Neural progenitor cell (in vitro differentiated cells): Measurements from ENCODE around the gene IGFL3. TPM values are rescaled to one million over a fixed set of nuclear protein-coding genes. Genes with fewer than 3 reads are reported as not detected.
"Not testable (repeated sequence)": the region's sequence is repeated elsewhere in the genome, so short reads cannot be mapped to it uniquely, and the experiment has no call there.

ENCODE experiments used
- DNase-seq: peaks from one replicate; pipeline ENCODE4 v3.0.0-alpha.2; 2016; ENCODE audit warnings: low spot score
- H2AFZ ChIP-seq: fragments of 200-600 bp; sonication (generic); replicated peaks from 2 replicates; pipeline ENCODE4 v1.6.1; 2016; ENCODE audit warnings: antibody characterized with exemption
- H3F3A ChIP-seq: fragments of 200-600 bp; sonication (generic); 2 replicates; pipeline ENCODE4 v1.6.1; 2016; ENCODE audit warnings: antibody characterized with exemption, low read depth
- H3K27ac ChIP-seq: fragments of 200-600 bp; sonication (generic); 2 replicates; pipeline ENCODE4 v1.5.1; 2016; ENCODE audit warnings: mild to moderate bottlenecking
- H3K27me3 ChIP-seq: fragments of 200-600 bp; sonication (generic); 2 replicates; pipeline ENCODE4 v1.6.1; 2016; ENCODE audit warnings: mild to moderate bottlenecking, moderate library complexity
- H3K36me3 ChIP-seq: fragments of 200-600 bp; sonication (generic); 2 replicates; pipeline ENCODE4 v1.5.1; 2016
- H3K4me1 ChIP-seq: fragments of 200-600 bp; sonication (generic); 2 replicates; pipeline ENCODE4 v1.6.1; 2016; ENCODE audit warnings: mixed run types
- H3K4me2 ChIP-seq: fragments of 200-600 bp; sonication (generic); 2 replicates; pipeline ENCODE4 v1.6.1; 2016
- H3K4me3 ChIP-seq: fragments of 200-600 bp; sonication (generic); 2 replicates; pipeline ENCODE4 v1.5.1; 2016
- H3K79me2 ChIP-seq: fragments of 200-600 bp; sonication (generic); 2 replicates; pipeline ENCODE4 v1.6.1; 2016; ENCODE audit warnings: low read depth
- H3K9ac ChIP-seq: fragments of 200-600 bp; sonication (generic); 2 replicates; pipeline ENCODE4 v1.6.1; 2016
- H3K9me3 ChIP-seq: fragments of 200-600 bp; sonication (generic); 2 replicates; pipeline ENCODE4 v1.5.1; 2016; ENCODE audit warnings: low read depth
- H4K20me1 ChIP-seq: fragments of 200-600 bp; sonication (generic); 2 replicates; pipeline ENCODE4 v1.6.1; 2016; ENCODE audit warnings: low read depth
- H3K27ac Mint-ChIP-seq: 3 replicates; pipeline ENCODE4 v1.8.0; 2021; ENCODE audit warnings: mixed read lengths
- H3K27me3 Mint-ChIP-seq: 2 replicates; pipeline ENCODE4 v1.8.0; 2022; ENCODE audit warnings: low read depth, mild to moderate bottlenecking, inconsistent platforms, moderate library complexity, mixed read lengths; ENCODE audit not compliant: insufficient read depth
- H3K36me3 Mint-ChIP-seq: 3 replicates; pipeline ENCODE4 v1.8.0; 2021; ENCODE audit warnings: mixed read lengths
- H3K4me1 Mint-ChIP-seq: 3 replicates; pipeline ENCODE4 v1.8.0; 2021; ENCODE audit warnings: mixed read lengths
- H3K4me3 Mint-ChIP-seq: 3 replicates; pipeline ENCODE4 v1.8.0; 2021; ENCODE audit warnings: mild to moderate bottlenecking, moderate library complexity, mixed read lengths
- H3K9me3 Mint-ChIP-seq: 3 replicates; pipeline ENCODE4 v1.8.0; 2020; ENCODE audit warnings: mixed read lengths
- EZH2 ChIP-seq: fragments of 200-600 bp; sonication (generic); IDR thresholded peaks from 2 replicates; pipeline ENCODE4 v1.6.1; 2017; ENCODE audit warnings: antibody characterized with exemption, mild to moderate bottlenecking, moderate library complexity
- EZH2phosphoT487 ChIP-seq: fragments of 200-600 bp; sonication (generic); IDR thresholded peaks from 2 replicates; pipeline ENCODE4 v1.6.1; 2017; ENCODE audit warnings: antibody characterized with exemption
- total RNA-seq: library from RNA; depleted of rRNA; stranded (reverse); fragments of >200 nt; gene quantifications from 2 replicates; pipeline ENCODE4 v1.2.3, GENCODE V29; 2015; ENCODE audit warnings: low replicate concordance
- TF ChIP-seq, protein P1 (sequence below): fragments of 200-600 bp; sonication (generic); IDR thresholded peaks from 2 replicates; pipeline ENCODE4 v1.5.1; 2017; ENCODE audit warnings: antibody characterized with exemption, mild to moderate bottlenecking

The IGFL3 gene
- total RNA-seq, 1 donor from 2014 or later, result not detected

DNA sequence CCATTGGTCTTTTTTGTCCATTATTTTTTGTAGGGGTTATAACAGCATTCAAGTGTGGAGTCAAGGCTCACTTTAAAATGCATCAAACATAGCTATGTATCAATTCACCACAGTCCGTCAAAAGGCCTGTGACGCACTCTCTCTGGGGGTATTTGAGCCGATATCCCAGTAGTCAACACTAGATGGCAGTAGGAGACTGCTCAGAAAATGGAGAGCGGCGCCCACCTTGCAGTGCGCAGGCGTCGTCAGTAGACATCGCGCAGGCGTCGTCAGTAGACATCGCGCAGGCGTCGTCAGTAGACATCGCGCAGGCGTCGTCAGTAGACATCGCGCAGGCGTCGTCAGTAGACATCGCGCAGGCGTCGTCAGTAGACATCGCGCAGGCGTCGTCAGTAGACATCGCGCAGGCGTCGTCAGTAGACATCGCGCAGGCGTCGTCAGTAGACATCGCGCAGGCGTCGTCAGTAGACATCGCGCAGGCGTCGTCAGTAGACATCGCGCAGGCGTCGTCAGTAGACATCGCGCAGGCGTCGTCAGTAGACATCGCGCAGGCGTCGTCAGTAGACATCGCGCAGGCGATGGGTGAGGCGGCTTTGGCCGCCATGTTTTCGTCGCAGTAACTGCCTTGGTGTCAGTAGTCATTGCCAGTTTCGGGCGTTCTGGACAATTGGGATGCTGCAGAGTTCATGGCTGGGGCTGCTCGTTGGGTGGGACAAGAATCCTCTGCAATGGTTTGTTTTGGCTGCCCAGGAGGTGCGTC lies 45.7 kb downstream of the IGFL3 start:
- not testable (repeated sequence) for H3K27ac ChIP-seq, H3K4me3 Mint-ChIP-seq, H3K4me1 Mint-ChIP-seq, H3K4me2 ChIP-seq, H3K79me2 ChIP-seq, H3K4me3 ChIP-seq, H2AFZ ChIP-seq, H3F3A ChIP-seq, H3K9ac ChIP-seq, H3K9me3 ChIP-seq, H3K36me3 Mint-ChIP-seq, H4K20me1 ChIP-seq, H3K27ac Mint-ChIP-seq, H3K4me1 ChIP-seq, H3K36me3 ChIP-seq, H3K9me3 Mint-ChIP-seq
- TF ChIP-seq, protein P1, sequence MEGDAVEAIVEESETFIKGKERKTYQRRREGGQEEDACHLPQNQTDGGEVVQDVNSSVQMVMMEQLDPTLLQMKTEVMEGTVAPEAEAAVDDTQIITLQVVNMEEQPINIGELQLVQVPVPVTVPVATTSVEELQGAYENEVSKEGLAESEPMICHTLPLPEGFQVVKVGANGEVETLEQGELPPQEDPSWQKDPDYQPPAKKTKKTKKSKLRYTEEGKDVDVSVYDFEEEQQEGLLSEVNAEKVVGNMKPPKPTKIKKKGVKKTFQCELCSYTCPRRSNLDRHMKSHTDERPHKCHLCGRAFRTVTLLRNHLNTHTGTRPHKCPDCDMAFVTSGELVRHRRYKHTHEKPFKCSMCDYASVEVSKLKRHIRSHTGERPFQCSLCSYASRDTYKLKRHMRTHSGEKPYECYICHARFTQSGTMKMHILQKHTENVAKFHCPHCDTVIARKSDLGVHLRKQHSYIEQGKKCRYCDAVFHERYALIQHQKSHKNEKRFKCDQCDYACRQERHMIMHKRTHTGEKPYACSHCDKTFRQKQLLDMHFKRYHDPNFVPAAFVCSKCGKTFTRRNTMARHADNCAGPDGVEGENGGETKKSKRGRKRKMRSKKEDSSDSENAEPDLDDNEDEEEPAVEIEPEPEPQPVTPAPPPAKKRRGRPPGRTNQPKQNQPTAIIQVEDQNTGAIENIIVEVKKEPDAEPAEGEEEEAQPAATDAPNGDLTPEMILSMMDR, result peak; percentile 66
- H3K27me3 Mint-ChIP-seq, result peaks cover 32% of the 10 kb centered on the region
- DNase-seq, result peak; percentile 75
- peaks cover 42% of the 10 kb centered on the region for H3K27me3 ChIP-seq

DNA sequence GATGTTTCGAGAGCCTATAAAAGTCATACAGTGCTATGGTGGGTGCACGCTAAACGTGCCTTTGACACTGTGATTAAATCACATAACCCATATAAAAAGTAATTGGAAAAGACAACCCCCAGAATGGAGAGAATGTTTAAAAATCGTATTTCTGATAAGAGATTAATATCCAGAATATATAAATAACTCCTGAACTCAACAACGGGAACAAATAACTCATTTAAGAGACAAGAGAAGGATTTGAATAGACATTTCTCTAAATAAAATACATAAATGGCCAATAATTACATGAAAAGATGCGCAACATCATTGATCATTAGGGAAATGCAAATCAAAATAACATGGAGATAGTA lies 46.7 kb downstream of the IGFL3 start:
- H3K9ac ChIP-seq, result no peak overlapping the region
- peaks cover 51% of the 10 kb centered on the region for H3K27me3 ChIP-seq
- peaks cover 5% of the 10 kb centered on the region for H3K4me1 ChIP-seq
- no peak for TF ChIP-seq EZH2
- TF ChIP-seq, protein P1, result no peak
- no peak for TF ChIP-seq EZH2phosphoT487
- H3K4me2 ChIP-seq, result no peak overlapping the region
- Mint-ChIP-seq H3K27ac (no peak overlapping the region), H3K36me3 (no peaks in the 10 kb centered on the region), H3K4me1 (peaks cover 8% of the 10 kb centered on the region), H3K4me3 (peak overlapping the region; percentile 85), H3K9me3 (peaks cover 2% of the 10 kb centered on the region), H3K27me3 (peaks cover 35% of the 10 kb centered on the region)
- no peaks in the 10 kb centered on the region for H4K20me1 ChIP-seq
- no peaks in the 10 kb centered on the region for H3K9me3 ChIP-seq
- H3K27ac ChIP-seq, result no peak overlapping the region
- H3K36me3 ChIP-seq, result no peaks in the 10 kb centered on the region
- H2AFZ ChIP-seq, result no peak overlapping the region
- H3K4me3 ChIP-seq, result no peak overlapping the region
- DNase-seq, result no peak
- H3K79me2 ChIP-seq, result no peaks in the 10 kb centered on the region
- H3F3A ChIP-seq, result peaks cover 3% of the 10 kb centered on the region

DNA sequence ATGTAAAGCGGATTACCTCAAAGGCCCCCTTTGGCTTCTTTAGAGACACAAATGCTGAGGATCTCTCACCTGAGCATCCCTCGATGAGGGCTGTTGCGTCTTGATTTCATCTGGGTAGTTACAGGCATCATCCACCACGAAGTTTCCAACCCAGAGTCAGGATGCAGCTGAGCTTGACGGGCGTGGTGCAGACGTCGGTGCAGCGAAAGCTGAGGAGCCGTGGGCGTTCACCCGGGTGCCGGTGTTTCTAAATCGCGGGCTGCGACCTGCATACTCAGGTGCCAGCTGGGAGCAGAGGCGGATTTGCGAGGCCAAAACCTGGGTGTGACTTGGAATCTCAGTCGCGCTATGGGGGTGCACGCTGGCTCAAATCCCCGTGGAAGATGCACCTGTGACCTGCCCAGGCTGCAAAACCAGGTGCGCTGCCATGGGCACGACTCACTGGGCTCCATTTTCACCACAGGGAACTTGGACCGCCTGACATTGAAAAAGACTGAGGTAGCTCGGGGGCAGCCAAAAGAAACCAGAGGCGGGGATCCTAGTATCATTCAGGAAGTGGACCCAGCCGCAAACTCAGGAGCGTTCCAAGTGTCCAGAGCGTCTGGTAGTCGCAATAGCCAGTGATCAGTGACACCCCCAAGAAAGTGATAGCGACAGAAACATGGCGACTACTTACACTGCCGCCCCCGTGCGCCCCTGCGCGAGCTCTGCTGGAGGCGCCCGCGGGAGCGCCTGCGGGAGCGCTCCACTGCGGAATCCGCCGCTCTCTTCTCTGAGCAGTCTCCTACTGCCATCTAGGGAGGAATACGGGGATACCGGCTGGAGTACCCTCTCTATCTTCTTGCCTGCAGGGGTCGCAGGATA lies 47.3 kb downstream of the IGFL3 start:
- Mint-ChIP-seq H3K27me3 (peaks cover 34% of the 10 kb centered on the region), H3K4me3 (peak overlapping the region; percentile 85), H3K27ac (no peak overlapping the region), H3K9me3 (peaks cover 2% of the 10 kb centered on the region), H3K36me3 (no peaks in the 10 kb centered on the region), H3K4me1 (peaks cover 8% of the 10 kb centered on the region)
- H3K79me2 ChIP-seq, result no peaks in the 10 kb centered on the region
- H3K27me3 ChIP-seq, result peaks cover 58% of the 10 kb centered on the region
- TF ChIP-seq EZH2 (peak; percentile 62), EZH2phosphoT487 (peak; percentile 46)
- TF ChIP-seq, protein P1, result peak; percentile 100
- H3K36me3 ChIP-seq, result no peaks in the 10 kb centered on the region
- no peaks in the 10 kb centered on the region for H3K9me3 ChIP-seq
- no peaks in the 10 kb centered on the region for H4K20me1 ChIP-seq
- peak; percentile 94 for DNase-seq
- no peak overlapping the region for H3K27ac ChIP-seq
- peak overlapping the region; percentile 82 for H2AFZ ChIP-seq
- H3K4me3 ChIP-seq, result peak overlapping the region; percentile 63
- peaks cover 5% of the 10 kb centered on the region for H3K4me1 ChIP-seq
- H3K4me2 ChIP-seq, result peak overlapping the region; percentile 91
- H3K9ac ChIP-seq, result no peak overlapping the region
- peaks cover 3% of the 10 kb centered on the region for H3F3A ChIP-seq
